ENCODE data around the gene ZDHHC7. TPM values are rescaled to one million over a fixed set of nuclear protein-coding genes. Genes with fewer than 3 reads are reported as not detected.

The ZDHHC7 gene
- total and polyA plus RNA-seq, 9 of the 15 experiments (the other 6 are each of a cell fraction or from before 2014, with no cell fraction given) = 1.7 to 49.7 (median 37.4) TPM

GRCh38 chr16:85047867-85048455, 36.6 kb upstream of the ZDHHC7 start (continued):
- TF ChIP-seq JUND (IDR thresholded peaks at IDR 0.05; ENCODE audit: borderline replicate concordance, low read depth, low read length) = no peak; the same call in 1 of the 2 replicates
- 0 out of 3 replicates have a peak, but pooled peaks have one; percentile 13 for TF ChIP-seq JUND (tag; IDR thresholded peaks at IDR 0.05; ENCODE audit: borderline replicate concordance, low read depth, low read length)
- peak; percentile 70; the same call in 1 of the 2 replicates for TF ChIP-seq CTBP1 (IDR thresholded peaks at IDR 0.05; ENCODE audit: borderline replicate concordance)
- 0 out of 2 replicates have a peak, but pooled peaks have one; percentile 16 for TF ChIP-seq SUPT5H (IDR thresholded peaks at IDR 0.05)
- TF ChIP-seq KLF1 (tag; IDR thresholded peaks at IDR 0.05) = no peak
- no peak for TF ChIP-seq ARNT (IDR thresholded peaks at IDR 0.05)
- TF ChIP-seq TBP (optimal IDR thresholded peaks at IDR 0.05; ENCODE audit: low read depth, low read length) = peak; percentile 12
- TF ChIP-seq KAT7 (CRISPR knock-in tag; IDR thresholded peaks at IDR 0.05; ENCODE audit: borderline replicate concordance) = peak; percentile 90
- TF ChIP-seq ZNF143 (CRISPR knock-in tag; IDR thresholded peaks at IDR 0.05) = 0 out of 2 replicates have a peak, but pooled peaks have one; percentile 56
- TF ChIP-seq TFE3 (CRISPR knock-in tag; IDR thresholded peaks at IDR 0.05) = no peak
- peak; percentile 41; the same call in 1 of the 2 replicates for TF ChIP-seq ETV5 (CRISPR knock-in tag; IDR thresholded peaks at IDR 0.05; ENCODE audit: low read depth)
- TF ChIP-seq ELF1 (tag; IDR thresholded peaks at IDR 0.05) = no peak
- TF ChIP-seq ZNF764 (CRISPR knock-in tag; IDR thresholded peaks at IDR 0.05; ENCODE audit: low read depth) = 0 out of 2 replicates have a peak, but pooled peaks have one; percentile 36
- peak; percentile 34; the same call in 1 of the 2 replicates for TF ChIP-seq SMARCE1 (IDR thresholded peaks at IDR 0.05)
- no peak for TF ChIP-seq ZNF592 (IDR thresholded peaks at IDR 0.05)
- 0 out of 2 replicates have a peak, but pooled peaks have one; percentile 16 for TF ChIP-seq TCF7 (IDR thresholded peaks at IDR 0.05; ENCODE audit: borderline replicate concordance)
- 0 out of 2 replicates have a peak, but pooled peaks have one; percentile 16 for TF ChIP-seq ERF (CRISPR knock-in tag; IDR thresholded peaks at IDR 0.05)
- TF ChIP-seq ZNF696 (CRISPR knock-in tag; conservative IDR thresholded peaks at IDR 0.05) = 0 out of 2 replicates have a peak, but pooled peaks have one; percentile 43

Data from K562 (cell line).